HG03521 (cell line): ENCODE results near the gene EVC2.
"Not testable (repeated sequence)": the region's sequence is repeated elsewhere in the genome, so short reads cannot be mapped to it uniquely, and the experiment has no call there.

Source experiments
- ATAC-seq: cut with Tn5 transposase; IDR thresholded peaks from one replicate; pipeline ENCODE4 v1.9.1; 2021; ENCODE audit warnings: mild to moderate bottlenecking, moderate library complexity; ENCODE audit not compliant: unreplicated experiment

The EVC2 gene

DNA sequence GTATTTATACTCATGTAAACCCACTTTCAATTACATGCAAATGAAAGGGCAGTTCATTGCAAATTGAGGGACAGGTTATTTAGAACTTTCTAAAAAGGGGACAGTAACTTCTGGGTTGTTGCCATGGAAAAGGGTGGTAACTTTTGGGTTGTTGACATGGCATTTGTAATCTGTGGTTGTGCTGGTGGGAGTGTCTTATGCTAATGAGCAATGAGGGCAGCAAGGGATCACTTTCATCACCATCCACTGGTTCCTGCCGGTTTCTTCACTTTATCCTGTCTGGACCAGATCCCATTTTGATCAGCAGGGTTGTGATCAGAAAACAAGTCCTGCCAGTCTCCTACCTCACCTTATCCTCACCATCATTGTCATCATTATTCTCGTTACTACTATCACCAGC is 34.6 kb upstream of the EVC2 start:
- no peak for ATAC-seq

DNA sequence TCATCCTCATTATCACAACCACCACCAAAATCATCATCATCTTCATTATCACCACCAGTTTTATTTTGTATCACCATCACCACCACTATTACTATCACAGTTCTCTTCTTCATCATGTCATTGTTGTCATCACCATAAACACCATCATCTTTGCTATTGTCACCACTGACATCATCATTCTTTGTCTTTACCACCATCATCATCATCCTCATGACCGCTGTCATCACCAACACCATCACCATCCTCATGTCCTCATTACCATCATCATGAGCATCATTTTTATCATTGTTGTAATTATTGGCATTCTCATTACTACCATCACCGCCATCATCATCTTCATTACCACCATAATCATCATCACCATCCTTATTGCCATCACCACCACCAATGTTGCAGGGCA is 34.0 kb upstream of the EVC2 start:
- no peak for ATAC-seq

DNA sequence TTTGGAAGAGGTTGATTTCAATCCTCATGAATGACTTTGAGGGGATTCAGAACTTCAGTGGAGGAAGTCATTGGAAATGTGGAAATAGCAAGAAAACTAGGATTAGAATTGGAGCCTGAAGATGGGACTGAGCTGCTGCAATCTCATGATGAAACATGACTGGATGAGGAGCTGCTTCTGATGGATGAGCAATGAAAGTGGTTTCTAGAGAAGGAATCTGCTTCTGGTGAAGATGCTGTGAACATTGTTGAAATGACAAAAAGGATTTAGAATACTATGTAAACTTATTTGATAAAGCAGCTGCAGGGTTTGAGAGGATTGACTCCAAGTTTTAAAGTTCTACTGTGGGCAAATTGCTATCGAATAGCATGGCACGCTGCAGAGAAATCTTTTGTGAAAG is 29.7 kb upstream of the EVC2 start:
- no peak for ATAC-seq

DNA sequence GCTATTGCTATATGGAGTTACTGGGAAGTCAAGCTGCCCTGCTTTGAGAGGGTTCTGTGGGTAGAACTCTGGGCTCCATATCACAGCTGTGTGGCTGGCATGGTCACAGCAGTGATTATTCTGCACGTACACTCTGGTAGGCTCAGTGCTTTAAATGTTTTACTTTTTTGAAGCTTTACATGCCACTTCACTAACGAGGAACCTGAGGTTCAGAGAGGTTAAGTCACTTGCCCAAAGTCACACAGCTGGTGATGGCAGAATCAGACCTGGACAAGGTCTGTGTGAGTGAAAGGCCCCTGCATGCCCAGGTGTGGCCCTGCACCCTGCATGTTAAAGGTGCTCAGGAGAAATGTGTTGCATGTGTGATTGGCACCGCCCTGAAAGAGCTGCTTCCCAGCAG is 27.1 kb upstream of the EVC2 start:
- no peak for ATAC-seq

DNA sequence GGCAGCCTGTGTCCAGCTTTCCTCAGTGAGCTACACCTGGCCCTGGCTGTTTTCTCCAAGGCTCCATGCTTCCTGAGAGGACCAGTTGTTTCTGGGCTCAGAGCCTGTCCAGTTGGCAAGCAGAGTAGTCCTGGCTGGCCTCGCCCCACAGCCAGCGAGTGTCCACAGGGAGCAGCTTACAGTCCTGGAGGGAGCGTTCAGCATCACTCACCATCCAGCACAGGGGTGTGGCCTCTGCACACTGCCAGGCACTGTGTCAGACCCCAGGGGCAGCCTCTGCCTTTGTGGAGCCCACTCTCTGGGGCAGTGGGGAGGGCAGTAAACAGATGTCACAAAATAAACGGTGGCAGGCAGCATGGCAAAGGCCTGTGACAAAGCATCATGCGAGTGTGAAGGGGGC is 26.5 kb upstream of the EVC2 start:
- no peak for ATAC-seq

DNA sequence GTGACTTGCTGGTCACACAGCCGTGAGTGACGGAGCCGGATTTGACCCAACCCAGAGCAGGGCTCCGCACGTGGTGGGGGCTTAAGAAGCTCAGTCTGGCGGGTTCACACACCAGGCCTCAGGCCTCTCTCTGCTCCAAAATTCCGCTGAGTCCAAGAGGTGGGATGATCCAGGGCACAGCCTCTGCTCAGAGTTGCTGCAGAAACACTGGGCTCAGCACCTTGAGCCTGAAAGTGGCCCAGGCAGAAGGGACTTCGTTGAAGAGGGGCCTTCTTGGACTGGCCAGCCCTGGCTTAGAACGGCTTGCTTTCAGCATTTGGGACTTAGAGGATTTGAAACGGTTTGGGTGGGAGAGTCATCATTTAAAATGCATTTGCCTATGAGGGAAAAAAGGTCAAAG is 23.8 kb upstream of the EVC2 start:
- no peak for ATAC-seq

DNA sequence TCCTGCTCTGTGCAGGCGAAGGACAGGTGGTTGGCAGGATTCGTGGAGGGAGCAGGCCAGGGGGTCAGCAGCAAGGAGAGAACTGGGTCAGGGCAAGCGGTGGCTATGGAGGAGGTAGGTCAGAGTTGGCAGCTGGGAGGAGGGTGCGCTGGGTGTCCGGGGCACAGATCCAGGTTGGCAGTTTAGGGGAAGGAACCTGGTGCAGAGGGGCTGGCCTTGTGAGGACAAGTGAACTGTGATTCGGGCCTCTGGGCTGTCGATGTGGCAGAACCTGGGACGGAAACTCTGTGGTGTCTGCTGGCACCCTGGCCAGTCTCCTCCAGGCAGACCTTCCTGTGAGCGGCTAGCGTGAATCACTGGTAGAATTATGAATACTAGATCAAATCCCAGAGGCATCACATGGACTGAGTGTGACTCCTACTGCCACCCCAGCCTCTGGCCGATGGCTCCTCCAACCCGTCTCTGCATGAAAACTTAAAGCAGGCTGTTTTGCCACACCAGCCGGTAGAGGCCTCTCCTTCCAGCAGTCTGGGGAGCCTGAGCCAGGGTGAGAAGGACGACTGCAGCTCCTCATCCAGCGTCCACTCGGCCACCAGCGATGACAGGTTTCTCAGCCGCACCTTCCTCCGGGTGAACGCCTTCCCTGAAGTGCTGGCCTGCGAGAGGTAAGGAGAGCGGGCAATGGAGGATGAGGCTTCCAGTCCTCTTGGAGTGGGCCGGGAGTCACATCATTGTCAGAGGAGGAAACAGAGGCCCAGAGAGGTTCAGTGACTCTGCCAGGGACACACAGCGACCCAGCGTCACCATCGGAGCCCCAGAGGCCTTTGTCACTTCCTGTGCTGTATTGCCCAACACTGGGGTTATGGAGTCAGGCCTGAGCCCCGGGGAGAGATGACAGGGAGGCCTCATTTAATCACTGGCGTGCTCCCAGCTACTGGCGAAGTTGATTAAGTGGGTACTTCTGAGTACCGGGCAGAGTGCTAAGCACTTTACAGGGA is 22.9 kb upstream of the EVC2 start:
- ATAC-seq: no peak

DNA sequence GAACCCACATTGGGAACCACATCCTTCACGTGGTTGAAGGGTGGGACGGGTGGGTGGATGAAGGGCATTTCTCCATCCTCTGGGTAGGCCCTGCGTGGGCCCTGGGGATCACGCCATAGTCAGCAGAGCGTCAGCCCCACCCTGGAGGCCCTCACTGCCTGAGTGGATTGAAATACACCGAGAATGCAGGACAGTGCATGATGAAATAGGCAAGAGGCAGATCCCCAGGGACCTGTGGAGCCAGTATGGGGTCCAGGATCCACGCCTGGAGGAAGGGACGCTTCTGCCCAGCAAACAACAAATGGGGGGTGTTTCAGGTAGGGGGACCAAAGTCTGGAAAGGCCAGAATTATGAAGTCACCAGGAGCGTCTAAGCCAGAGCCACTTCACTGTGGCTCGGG is 22.1 kb upstream of the EVC2 start:
- no peak for ATAC-seq

DNA sequence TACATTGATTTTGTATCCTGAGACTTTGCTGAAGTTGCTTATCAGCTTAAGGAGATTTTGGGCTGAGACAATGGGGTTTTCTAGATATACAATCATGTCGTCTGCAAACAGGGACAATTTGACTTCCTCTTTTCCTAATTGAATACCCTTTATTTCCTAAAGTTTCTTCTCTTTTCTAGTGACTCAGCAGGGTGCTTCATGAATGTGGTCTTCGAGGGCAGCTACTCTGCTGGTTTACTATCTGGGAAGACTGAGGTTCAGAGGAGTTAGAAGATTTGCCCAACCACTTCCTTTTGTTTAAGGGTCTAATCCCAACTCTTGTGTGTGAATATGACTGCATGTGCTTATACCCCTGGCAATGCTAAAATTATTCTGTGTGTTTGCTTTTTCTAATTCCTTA is 20.1 kb upstream of the EVC2 start:
- ATAC-seq: not testable (repeated sequence)

DNA sequence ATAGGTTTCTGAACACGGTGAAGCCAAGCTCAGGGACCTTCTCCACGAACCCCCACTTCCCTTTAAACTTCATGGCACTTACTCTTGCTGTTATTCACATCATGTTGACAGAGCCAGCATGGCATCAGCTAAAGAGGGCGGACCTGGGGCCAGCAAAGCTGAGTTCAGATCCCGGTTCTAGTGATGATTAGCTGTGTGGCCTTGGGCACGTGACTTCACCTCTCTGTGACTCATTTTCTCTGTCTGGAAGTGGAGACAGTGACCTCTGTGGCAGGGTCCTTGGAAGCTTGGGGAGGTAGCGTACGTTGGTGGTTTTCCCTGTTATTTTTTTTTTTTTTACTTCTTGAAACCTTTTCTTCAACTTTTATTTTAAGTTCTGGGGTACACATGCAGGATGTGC is 16.0 kb upstream of the EVC2 start:
- no peak for ATAC-seq

DNA sequence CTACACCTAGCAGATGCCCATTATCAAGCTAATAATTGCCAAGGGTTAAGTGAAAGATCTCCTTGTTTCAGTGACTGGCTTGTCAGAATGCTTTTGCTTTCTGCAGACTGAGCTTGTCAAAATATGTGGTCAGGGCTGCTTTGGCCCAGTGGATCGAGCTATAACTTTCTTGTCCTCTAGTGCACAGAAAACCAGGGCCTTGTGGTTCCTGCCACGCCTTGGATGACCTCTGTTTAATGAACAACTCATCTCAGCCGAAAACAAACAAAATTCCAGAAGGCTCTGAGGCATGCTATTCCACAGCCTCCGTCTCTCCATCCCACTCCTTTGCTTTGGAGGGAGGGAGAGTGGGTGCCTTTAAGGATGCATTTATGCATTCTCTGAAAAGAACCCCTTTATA is 14.0 kb upstream of the EVC2 start:
- no peak for ATAC-seq

DNA sequence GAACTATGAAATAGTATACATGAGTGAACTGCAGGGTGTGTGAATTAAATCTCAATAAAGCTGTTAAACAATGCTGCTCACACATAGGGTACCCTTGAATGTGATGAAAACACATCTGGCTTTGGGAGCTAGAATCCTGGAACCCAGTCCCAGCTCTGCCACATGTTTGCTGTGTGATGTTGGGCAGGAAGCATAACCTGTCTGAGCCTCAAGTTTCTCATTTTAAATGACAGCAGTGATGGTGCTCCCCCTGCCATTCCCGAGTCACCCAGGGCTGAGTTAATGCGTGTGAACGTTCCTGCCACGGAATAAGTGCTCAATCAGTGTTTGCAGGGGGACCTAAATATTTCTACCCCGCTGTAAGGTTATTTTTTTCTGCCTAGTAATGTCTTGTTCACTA is 13.6 kb upstream of the EVC2 start:
- no peak for ATAC-seq

DNA sequence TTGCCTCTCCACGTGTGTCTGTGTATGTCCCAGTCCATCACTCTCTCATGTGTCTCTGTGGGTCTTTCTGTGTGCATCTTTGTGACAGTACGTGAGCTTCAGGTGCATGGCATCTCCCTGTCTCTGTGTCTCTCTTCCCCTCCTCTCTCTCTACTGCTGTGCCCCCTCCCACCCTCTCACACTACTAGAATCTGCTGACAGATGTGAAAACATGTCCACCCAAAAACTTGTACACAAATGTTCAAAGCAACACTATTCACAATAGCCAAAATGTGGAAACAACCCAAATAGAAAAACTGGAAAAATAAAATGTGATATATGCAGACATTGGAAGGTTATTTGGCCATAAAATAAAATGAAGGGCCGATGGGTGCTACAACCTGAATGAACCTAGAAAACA is 12.6 kb upstream of the EVC2 start:
- no peak for ATAC-seq

DNA sequence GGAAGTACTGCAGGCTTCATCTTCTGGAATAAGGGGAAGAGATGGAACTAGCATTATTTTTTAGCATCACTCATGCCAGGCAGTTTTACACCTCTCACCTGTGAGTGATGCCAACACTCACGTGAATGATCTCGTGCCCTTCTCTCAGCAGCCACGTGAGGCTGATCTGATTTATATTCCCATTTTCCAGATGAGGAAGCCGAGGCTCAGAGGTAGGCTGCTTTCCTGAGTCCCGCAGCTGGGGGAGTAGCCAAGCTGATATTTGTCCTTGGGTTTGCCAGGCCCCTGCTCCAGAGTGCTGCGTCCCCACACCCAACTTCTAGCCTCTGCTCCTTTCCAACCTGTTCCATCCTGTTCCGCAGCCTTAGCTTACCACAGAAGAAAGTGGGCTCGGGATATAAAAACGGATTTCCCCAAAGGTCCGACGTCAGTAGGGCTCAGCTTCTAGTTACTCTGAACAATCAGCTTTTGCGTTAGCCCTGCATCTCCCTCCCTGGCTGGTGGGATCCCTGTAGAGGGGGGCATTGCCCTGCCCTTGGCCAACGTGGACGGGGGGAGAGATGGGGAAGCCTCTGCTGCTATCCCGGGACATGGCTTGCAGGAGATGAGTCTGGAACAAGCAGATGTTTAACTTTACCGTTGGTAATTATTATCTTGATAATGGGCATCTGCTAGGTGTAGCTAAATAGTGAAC is 11.9 kb upstream of the EVC2 start:
- ATAC-seq: no peak

DNA sequence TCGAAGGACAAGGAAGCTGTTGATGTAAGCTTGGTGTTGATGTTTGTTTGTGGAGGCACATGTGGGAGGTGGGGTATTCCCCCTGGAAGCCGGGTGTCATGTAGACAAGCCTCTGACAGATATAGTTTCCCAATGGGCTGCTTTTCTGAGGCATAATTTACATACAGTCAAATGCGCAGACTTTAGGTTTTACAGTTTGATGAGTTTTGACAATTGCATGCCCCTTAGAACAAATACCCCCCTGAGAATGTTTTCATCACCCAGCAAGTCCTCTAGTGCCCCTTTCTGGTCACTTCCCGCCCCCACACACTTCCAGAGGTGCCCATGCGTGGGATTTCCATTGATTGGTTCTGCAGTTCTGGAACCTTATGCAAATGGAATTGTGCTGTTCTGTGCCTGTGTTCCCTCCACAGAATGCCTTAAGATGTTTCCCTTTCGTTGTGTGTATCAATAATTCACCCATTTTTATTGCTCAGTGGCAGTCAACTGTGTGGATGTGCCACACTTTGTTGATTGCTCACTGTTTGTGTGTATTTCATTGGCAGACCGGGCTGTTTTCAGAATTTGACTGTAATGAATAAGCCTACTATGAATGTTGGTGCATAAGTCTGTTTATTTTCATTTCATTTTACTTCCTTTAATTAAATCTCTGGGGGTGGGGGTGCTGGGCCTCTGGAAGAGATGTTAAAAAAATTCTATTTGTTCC is 11.1 kb upstream of the EVC2 start:
- ATAC-seq: no peak

DNA sequence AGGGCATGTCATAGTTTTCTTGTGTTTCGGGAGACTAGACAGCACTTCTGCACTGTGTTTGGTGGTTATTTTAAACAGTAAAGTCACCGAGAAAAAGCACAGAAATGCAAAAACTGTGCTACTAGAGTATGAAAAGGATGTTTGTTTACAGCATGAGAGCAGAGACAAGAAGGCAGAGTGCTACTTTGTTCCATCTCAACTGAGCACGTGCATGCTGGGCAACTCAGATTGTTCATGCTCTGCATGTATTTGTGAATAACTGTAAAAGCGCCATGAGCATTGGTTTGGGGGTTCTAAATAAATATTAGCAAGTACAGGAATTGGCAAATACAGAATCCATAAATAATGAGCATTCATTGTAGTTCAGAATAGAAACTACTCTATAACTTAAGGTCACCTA is 10.1 kb upstream of the EVC2 start:
- no peak for ATAC-seq

DNA sequence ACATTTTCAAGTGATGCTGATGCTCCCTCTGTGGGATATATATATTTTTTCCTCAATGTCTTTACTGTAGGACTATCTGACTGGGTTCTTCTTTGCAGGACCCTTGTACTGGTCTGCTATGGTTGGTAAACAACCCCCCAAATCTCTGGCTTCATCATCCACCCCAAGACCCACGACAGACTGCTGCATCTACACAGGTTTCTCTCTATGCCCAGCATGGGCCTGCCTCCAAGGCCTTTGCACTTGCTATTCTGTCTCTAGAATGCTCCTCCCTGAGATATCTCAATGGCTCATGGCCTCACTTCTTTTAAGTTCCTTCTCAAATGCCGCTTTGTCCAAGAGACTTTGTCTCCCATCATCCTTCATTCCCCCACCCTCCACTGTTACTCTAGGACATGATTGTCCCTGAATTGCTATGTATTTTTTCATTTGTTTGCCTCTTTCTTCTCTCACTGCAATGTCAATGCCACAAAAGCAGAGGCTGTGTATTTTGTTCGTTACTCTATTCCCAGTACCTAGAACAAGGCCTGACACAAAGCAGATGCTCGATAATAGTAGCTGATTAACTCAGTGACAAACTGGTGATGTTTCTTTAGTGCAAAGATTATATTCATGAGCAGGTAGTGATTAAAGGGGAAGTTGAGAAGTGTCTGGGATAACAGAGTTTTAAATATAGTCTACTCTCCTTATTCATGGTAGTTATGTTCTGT is 9.2 kb upstream of the EVC2 start:
- no peak for ATAC-seq

DNA sequence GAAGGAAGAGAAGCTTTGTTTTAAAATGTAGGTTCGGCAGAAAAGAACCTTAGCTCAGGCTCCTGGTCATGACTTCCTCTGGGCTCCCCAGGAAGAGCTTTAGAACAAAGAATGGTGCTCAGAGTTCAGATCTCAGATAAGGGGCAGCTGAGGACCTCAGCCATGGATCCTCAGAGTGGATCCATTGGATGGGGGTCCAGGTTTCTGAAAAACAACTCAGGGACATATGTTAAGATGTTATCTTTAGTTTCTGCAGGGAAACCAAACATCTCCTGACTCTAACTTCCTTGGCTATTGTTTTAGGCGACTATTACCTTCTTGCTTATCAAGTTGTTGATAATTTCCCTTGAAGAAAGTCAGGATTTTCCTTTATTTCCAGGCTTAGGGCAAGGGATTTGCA is 8.0 kb upstream of the EVC2 start:
- no peak for ATAC-seq

DNA sequence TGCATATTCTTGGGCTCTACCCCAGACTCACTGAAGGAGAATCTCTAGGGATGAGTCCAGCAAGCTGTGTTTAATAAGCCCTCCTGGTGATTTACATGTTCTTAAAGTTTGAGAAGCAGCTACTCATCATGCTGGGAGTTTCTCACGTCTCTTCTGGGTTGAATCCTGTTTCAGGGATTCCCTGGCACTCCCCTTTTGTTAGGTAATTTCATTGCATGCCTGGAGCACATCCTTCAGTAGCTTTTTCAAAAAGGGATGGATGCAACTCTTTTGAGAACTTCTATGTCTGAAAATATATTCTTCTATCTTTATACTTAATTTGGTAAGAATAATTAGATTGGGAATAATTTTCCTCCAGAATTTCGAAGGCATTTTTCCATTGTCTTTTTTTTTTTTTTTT is 7.0 kb upstream of the EVC2 start:
- ATAC-seq: no peak

DNA sequence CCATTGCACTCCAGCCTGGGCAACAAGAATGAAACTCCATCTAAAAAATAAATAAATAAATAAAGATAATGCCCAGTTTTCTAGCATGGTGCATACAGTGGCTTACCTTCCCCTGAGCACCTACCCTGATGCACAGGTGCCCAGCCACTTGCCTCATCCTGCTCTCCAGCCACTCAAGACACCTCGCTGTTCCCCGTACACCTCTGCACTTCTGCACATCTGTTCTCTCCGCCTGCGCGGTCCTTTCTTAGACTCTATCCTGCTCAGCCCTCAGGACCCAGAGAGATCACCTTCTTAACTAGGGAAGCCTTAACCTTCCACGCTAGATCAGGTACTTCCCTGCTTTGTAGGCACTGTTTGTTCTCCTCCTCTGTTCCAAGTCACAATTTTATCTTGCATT is 5.5 kb upstream of the EVC2 start:
- ATAC-seq: no peak

DNA sequence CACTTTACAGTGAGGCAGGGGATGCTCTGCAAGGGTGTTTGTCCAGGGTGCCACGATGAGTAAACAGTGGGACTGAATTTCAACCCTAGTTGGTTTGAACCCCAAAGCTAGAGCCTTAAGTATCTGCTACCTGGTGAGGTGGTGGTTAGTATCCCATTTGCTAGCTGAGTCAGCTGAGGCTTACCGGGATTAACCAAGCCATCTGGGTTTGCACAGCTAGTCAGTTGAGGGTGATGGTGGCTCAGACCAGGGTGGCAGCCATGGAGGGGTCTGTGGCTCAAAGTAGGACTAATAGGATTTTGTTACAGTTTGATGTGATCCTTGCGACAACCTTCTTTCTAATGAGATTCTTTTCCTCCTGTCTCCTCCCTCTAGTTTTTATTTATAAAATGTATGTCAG is 4.6 kb upstream of the EVC2 start:
- no peak for ATAC-seq
